Renal cortical epithelial cell (primary cell): Measurements from ENCODE around the gene TUBB3. TPM values are rescaled to one million over a fixed set of nuclear protein-coding genes. Genes with fewer than 3 reads are reported as not detected.

Experiments
- DNase-seq: peaks from one replicate; pipeline ENCODE4 v3.0.0-alpha.2; 2011; ENCODE audit warnings: low read depth
- total RNA-seq: library from RNA; depleted of rRNA; stranded (reverse); fragments of >200 nt; gene quantifications from 2 replicates; pipeline ENCODE4 v1.2.3, GENCODE V29; 2014

The TUBB3 gene
- total RNA-seq, 1 donor from 2014 or later = 368 TPM

DNA sequence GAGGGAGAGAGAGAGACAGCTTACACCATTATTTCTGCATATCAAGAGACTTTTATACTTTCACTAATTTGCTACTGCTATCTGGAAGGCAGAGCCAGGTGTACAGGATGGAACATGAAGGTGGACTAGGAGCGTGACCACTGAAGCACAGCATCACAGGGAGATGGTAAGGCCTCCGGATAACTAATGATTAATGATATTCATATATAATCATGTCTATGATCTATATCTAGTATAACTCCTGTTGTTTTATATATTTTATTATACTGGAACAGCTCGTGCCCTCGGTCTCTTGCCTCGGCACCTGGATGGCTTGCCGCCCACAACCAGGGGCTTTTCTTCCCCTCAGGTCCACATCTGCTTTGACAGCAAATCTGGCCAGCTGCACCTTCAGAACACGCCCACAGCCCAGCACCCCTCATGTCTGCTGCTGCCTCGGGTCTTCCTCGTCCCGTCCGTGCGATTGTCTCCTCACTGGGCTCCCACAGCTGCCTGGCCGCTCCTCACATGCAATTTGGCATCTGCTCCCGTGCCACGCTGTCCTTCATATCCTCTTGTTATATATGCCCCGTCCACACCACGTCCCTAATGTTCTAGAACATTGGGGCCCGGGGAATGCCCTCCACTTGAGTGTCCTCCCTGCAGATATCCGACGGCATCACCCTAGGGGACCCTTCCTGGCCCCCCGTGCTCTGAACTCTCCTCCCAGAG is 15.2 kb downstream of the TUBB3 start:
- DNase-seq = no peak

DNA sequence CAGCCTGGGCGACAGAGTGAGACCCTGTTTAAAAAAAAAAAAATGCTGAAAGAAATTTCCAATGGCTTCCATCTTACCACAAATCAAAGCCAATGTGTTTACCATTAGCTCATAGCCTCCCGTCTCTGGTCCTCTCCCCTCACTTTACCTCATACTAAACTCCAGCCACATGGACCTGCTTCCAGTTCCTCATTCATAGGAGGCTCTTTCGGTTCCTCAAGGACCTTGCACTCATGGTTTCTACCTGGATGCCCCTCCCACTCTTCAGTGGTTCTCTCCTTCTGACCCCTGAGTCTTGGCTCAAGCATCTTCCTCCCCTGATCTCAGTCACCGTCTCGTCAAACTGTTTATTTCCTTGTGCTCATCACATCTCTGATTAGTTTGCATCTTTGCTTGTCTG is 21.6 kb downstream of the TUBB3 start:
- no peak for DNase-seq

DNA sequence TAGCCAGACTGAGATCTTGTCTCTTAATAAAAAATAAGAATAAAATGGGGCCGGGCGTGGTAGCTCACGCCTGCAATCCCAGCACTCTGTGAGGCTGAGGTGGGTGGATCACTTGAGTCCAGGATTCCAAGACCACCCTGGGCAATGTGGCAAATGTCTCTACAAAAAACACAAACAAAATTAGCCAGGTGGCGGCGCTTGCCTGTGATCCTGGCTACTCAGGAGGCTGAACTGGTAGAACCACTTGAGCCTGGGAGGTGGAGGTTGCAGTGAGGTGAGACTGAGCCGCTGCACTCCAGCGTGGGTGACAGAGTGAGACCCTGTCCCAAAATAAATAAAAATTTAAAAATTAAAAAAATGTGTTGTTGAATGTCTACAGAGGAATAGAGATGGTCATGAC is 22.5 kb downstream of the TUBB3 start:
- DNase-seq = no peak

- no peak for DNase-seq
Observed at GRCh38 chr16:89946515-89946914, 23.4 kb downstream of the TUBB3 start.

DNA sequence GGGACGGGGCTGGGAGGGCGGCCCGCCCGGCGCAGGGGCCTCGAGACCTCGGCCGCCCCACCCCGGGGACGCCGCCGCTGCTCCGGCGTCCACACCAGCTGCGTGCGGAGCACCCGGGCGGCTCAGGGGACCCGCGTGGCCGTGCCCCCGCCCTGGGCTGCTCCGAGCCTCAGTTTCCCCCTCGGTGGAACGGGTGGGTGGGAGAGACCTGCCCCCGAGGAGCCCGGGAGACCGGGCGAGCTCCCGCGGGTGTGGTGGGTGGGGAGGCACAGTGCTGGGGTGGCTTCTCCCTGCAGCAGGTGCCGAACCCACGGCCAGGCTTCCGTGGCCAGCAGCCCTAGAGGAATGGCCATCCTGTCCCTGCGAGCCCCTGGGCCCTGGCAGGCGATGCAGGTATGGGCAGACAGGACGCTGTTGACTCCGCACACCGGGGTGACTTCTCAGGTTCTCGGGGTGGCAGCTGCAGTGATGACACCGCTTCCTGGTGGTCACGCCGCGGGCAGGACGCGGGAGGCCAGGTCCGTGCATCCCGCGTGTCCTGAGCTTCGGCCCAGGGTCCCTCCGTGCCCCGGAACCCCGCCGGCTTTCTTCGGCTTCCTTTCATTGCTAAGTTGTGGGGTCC is 26.1 kb downstream of the TUBB3 start:
- DNase-seq = no peak

- DNase-seq = no peak
Observed at GRCh38 chr16:89949756-89950155, 26.6 kb downstream of the TUBB3 start.

DNA sequence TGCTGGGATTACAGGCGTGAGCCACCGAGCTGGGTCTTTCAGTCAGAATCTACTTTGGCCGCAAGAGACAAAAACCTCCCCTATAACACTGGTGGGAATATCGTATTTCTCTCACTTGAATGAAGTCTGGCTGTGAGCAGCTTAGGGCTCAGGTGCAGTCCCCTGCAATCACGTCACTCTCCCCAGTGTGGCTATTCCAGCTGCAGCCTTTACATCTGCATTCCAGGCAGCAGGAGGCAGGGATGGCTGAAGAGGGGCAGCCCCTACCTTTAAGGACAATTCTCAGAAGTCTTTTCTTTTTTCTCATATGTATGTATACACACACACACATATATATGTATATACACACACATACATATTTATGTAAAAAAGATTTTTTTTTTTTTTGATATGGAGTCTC is 28.4 kb downstream of the TUBB3 start:
- DNase-seq = no peak

- DNase-seq = no peak
Observed at GRCh38 chr16:89952049-89952448, 28.9 kb downstream of the TUBB3 start.

DNA sequence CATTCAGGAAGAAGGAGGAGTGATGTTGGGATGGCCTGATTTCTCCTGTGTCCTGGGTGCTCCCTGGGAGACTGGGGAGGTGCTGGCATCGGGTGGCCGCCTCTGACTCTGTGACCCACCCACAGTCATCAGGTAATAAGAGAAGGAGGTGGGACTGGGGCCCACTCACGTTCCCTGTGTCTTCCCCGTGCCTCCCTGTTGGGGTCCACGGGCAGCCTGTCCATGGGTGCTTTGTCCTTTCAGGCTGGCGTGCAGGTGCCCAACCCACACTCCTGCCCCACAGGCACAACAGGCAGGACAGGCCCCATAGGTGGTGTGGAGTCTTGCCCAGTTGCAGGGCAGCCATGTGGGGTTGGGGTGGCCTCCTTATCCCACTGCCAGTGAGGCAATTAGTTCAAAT is 29.4 kb downstream of the TUBB3 start:
- DNase-seq = no peak

DNA sequence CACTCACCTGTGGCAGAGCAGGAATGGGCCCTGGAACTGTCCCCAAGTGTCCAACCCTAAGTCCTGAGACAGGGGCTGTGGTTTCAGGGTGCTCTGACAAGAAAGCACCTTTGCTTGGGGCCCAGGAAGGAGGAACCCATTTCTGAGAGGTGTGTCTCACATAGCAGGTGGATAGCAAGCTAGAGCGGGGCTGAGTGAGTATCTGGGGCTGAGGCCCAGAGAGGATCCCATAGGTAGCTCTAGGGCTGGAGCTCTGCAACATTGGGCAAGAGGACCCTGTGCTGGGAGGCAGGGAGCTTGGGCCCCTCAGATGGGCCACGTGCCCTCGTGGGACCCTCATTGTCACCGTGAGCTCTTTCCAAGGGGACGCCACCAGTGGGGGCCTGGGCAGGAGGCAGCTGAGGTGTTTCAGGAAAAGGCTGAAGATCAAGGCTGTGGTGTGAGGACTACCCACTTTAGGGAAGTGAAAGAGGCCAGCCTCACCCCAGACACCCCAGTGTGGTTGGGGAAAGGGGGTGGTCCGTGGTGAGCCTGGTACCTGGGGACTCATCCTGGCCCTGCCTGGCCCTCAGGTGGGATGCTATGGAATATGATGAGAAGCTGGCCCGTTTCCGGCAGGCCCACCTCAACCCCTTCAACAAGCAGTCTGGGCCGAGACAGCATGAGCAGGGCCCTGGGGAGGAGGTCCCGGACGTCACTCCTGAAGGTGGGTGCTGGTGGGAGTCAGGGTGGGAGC is 30.7 kb downstream of the TUBB3 start:
- no peak for DNase-seq

- no peak for DNase-seq
Observed at GRCh38 chr16:89954462-89954861, 31.3 kb downstream of the TUBB3 start.

GRCh38 chr16:89955001-89955685 is 32.0 kb downstream of the TUBB3 start:
- DNase-seq = no peak

DNA sequence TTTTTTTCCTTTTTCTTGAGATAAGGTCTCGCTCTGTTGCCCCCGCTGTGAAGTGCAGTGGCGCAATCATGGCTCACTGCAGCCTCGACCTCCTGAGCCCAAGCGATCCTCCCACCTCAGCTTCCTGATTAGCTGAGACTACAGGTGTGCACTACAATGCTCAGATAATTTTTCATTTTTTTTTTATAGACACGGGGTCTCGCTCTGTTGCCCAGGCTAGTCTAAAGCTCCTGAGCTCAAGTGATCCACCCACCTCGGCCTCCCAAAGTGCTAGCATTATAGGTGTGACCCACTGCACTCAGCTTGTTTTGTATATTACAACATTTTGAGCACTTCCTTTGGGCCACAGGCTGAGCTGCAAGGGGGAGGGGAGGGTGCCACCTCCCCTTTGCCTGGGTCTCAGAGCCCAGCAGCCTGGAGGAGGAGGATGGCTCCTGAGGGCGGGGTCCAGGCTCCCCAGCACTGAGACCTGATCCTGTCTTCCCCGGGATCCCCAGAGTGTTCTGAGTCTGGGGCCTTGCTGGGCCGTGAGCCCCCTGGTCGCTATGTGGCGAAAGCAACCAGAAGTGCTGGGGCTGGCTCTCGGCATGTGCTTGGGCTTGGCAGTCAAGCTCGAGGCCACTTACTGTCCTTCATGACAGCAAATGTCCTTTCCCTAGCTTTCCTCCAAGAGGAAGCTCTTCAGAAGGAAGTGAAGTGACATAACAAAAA is 33.5 kb downstream of the TUBB3 start:
- no peak for DNase-seq

GRCh38 chr16:89957216-89957785 is 34.2 kb downstream of the TUBB3 start:
- no peak for DNase-seq

GRCh38 chr16:89958068-89958467 is 34.9 kb downstream of the TUBB3 start:
- no peak for DNase-seq

GRCh38 chr16:89958596-89958995 is 35.5 kb downstream of the TUBB3 start:
- no peak for DNase-seq

DNA sequence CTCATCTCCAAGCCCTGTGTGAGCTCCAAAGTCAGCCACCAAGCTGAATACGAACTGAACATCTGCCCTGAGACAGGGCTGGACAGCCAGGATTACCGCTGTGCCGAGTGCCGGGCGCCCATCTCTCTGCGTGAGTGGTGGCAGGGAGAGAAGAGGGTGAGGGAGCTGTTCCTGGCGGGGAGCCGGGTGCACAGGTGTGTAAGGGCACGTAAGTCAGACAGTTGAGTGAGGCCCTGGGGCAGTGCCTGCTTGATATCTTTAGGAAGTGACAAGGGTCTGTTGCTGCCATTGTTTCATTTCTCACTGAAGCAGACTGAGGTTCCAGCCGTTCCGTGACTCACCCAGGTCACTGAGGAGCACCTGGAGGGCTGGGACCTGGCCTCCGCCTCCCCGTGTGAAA is 37.8 kb downstream of the TUBB3 start:
- no peak for DNase-seq

GRCh38 chr16:89961920-89962319 is 38.8 kb downstream of the TUBB3 start:
- no peak for DNase-seq

DNA sequence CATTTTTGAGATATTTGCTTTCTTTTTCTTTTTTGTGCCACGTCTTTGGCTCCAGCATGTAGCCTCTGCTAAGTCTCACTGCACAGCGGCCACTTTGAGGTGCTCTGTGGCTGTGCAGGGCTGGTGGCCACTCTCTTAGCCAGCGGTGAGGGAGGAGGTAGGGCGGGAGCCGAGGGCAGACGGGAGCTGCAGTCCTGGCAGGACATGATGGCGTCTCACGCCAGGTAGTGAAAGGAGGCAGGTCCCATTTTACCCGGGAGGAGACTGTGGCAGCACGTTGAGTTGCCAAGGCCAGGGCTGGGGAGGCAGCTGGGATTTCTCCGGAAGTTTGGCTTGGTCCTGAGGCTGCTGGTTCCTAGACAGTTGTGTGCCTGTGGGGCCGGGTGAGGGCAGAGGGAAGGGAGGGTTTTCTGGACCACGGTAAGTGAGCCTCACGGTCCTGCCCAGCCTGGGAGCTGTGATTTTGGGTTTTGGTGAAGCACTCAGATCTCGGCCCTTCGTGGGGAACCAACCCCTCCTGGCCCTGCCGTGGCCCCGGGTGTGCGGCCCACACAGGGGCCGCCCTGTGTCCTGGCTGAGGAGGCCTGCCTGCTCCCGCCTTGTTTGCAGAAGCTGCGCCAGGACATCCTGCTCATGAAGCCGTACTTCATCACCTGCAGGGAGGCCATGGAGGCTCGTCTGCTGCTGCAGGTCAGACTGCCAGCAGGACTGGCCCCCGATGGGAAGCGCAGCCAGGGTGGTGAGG is 39.8 kb downstream of the TUBB3 start:
- DNase-seq = no peak

DNA sequence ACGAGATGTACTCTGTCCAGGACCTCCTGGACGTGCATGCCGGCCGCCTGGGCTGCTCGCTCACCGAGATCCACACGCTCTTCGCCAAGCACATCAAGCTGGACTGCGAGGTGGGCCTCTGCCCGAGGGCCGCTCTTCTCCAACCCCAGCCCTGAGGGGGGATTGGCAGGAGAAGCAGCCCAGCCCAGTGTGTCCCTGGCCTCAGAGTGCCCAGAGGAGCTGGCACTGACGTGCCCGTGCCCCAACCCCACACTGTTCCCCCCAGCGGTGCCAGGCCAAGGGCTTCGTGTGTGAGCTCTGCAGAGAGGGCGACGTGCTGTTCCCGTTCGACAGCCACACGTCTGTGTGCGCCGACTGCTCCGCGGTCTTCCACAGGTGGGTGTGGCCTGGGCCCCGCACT is 41.1 kb downstream of the TUBB3 start:
- no peak for DNase-seq
